Endodermal cell (in vitro differentiated cells): ENCODE data around the gene PLPP4. TPM values are rescaled to one million over a fixed set of nuclear protein-coding genes. Genes with fewer than 3 reads are reported as not detected.

ENCODE experiments used
- DNase-seq: peaks from one replicate; pipeline ENCODE4 v3.0.0-alpha.2; 2017
- H3K27ac ChIP-seq: 2 replicates; pipeline ENCODE4 v1.5.1; 2013; ENCODE audit warnings: mild to moderate bottlenecking, low read depth, low read length, moderate library complexity
- H3K27me3 ChIP-seq: 2 replicates; pipeline ENCODE4 v1.6.1; 2013; ENCODE audit warnings: mild to moderate bottlenecking, low read length, moderate library complexity; ENCODE audit not compliant: insufficient read depth, control insufficient read depth, poor library complexity, severe bottlenecking
- H3K36me3 ChIP-seq: 2 replicates; pipeline ENCODE4 v1.7.0; 2013; ENCODE audit warnings: mild to moderate bottlenecking, low read length, moderate library complexity; ENCODE audit not compliant: control insufficient read depth, insufficient read depth
- H3K4me1 ChIP-seq: one replicate; pipeline ENCODE4 v1.7.0; 2013; ENCODE audit warnings: low read length; ENCODE audit not compliant: control insufficient read depth, insufficient read depth
- H3K4me3 ChIP-seq: 2 replicates; pipeline ENCODE4 v1.5.1; 2013; ENCODE audit warnings: mild to moderate bottlenecking, low read length, moderate library complexity
- H3K9ac ChIP-seq: 2 replicates; pipeline ENCODE4 v1.6.1; 2013; ENCODE audit warnings: mild to moderate bottlenecking, low read length, moderate library complexity; ENCODE audit not compliant: poor library complexity, severe bottlenecking; ENCODE audit errors: extremely low read depth
- H3K9me3 ChIP-seq: 2 replicates; pipeline ENCODE4 v1.6.1; 2013; ENCODE audit warnings: mild to moderate bottlenecking, low read length, moderate library complexity; ENCODE audit not compliant: control insufficient read depth
- H3K27ac Mint-ChIP-seq: 2 replicates; pipeline ENCODE4 v1.8.0; 2020; ENCODE audit warnings: mixed read lengths
- H3K27me3 Mint-ChIP-seq: 2 replicates; pipeline ENCODE4 v1.8.0; 2021; ENCODE audit warnings: mild to moderate bottlenecking, mixed read lengths; ENCODE audit not compliant: insufficient read depth
- H3K36me3 Mint-ChIP-seq: 2 replicates; pipeline ENCODE4 v1.8.0; 2020; ENCODE audit warnings: low read depth, mixed read lengths
- H3K4me1 Mint-ChIP-seq: 2 replicates; pipeline ENCODE4 v1.8.0; 2020; ENCODE audit warnings: mixed read lengths
- H3K4me3 Mint-ChIP-seq: 2 replicates; pipeline ENCODE4 v1.8.0; 2020; ENCODE audit warnings: mild to moderate bottlenecking, moderate library complexity, mixed read lengths
- H3K9me3 Mint-ChIP-seq: 2 replicates; pipeline ENCODE4 v1.8.0; 2020; ENCODE audit warnings: mild to moderate bottlenecking, mixed read lengths
- CTCF ChIP-seq: fragments of 200-600 bp; sonication (generic); conservative IDR thresholded peaks from 2 replicates; pipeline ENCODE4 v1.5.0; 2021; ENCODE audit warnings: antibody characterized with exemption, mild to moderate bottlenecking
- WGBS, 2 experiments: methylation state at CpG; one replicate each; pipeline versions ENCODE4 v1.1.5 to v1.1.7; 2013; ENCODE audit warnings: missing lambda C conversion rate in 2 of 2, mixed read lengths in 1 of 2; ENCODE audit not compliant: insufficient coverage in 1 of 2, insufficient read length in 1 of 2; 5-methylcytosine and 5-hydroxymethylcytosine counted together
- total RNA-seq, 2 donors: library from RNA; stranded (reverse); fragmentation: NEBNext Ultra II Directional in 1 of 2; extraction: Animal tissue kit (Norgen Biotek cat#: 25700) in 1 of 2; gene quantifications; 2 replicates in 1 of 2; 3 replicates in 1 of 2; pipeline ENCODE4 v1.2.1, GENCODE V29; 2021

PLPP4 gene
- total RNA-seq, 2 donors from 2014 or later: 8.7 to 14.4 TPM

GRCh38 chr10:120466006-120466405 lies 9.0 kb downstream of the PLPP4 start:
- Histone ChIP-seq H3K27me3 (no peaks in the 10 kb centered on the region), H3K4me1 (peaks cover 1% of the 10 kb centered on the region), H3K9me3 (no peaks in the 10 kb centered on the region), H3K36me3 (no peaks in the 10 kb centered on the region), H3K27ac (no peak overlapping the region), H3K4me3 (no peak overlapping the region), H3K9ac (no peak overlapping the region)
- no peak for DNase-seq
- WGBS, 2 experiments: 67 to 100% methylated on average over 1 to 2 of the region's 2 CpGs
- H3K9me3 Mint-ChIP-seq: peaks cover 2% of the 10 kb centered on the region
- H3K27ac Mint-ChIP-seq: no peak overlapping the region
- peaks cover 13% of the 10 kb centered on the region for H3K4me1 Mint-ChIP-seq
- H3K27me3 Mint-ChIP-seq: no peaks in the 10 kb centered on the region
- peaks cover 3% of the 10 kb centered on the region for H3K36me3 Mint-ChIP-seq
- TF ChIP-seq CTCF: no peak
- no peak overlapping the region for H3K4me3 Mint-ChIP-seq

GRCh38 chr10:120473593-120473992 lies 16.6 kb downstream of the PLPP4 start:
- H3K9me3 ChIP-seq: peaks cover 5% of the 10 kb centered on the region
- H3K27me3 ChIP-seq: no peaks in the 10 kb centered on the region
- TF ChIP-seq CTCF: no peak
- no peak for DNase-seq
- H3K27ac Mint-ChIP-seq: no peak overlapping the region
- H3K4me3 ChIP-seq: no peak overlapping the region
- H3K4me1 ChIP-seq: no peaks in the 10 kb centered on the region
- no peak overlapping the region for H3K9ac ChIP-seq
- H3K4me1 Mint-ChIP-seq: no peaks in the 10 kb centered on the region
- H3K36me3 ChIP-seq: no peaks in the 10 kb centered on the region
- H3K27me3 Mint-ChIP-seq: no peaks in the 10 kb centered on the region
- no peak overlapping the region for H3K4me3 Mint-ChIP-seq
- H3K27ac ChIP-seq: no peak overlapping the region
- H3K36me3 Mint-ChIP-seq: no peaks in the 10 kb centered on the region
- peaks cover 16% of the 10 kb centered on the region for H3K9me3 Mint-ChIP-seq
- 89% methylated on average over 3 of the region's 4 CpGs; no CpG with 5 or more reads in 1 of the 2 experiments for WGBS, 2 experiments

- Mint-ChIP-seq H3K4me3 (no peak overlapping the region), H3K27me3 (no peaks in the 10 kb centered on the region), H3K36me3 (no peaks in the 10 kb centered on the region), H3K9me3 (peaks cover 16% of the 10 kb centered on the region), H3K27ac (no peak overlapping the region), H3K4me1 (no peaks in the 10 kb centered on the region)
- H3K36me3 ChIP-seq: no peaks in the 10 kb centered on the region
- WGBS, 2 experiments: 94% methylated on average over 1 of the region's 1 CpG; no CpG with 5 or more reads in 1 of the 2 experiments
- H3K9ac ChIP-seq: no peak overlapping the region
- H3K27me3 ChIP-seq: no peaks in the 10 kb centered on the region
- no peak for TF ChIP-seq CTCF
- no peak overlapping the region for H3K27ac ChIP-seq
- DNase-seq: no peak
- no peaks in the 10 kb centered on the region for H3K4me1 ChIP-seq
- peaks cover 5% of the 10 kb centered on the region for H3K9me3 ChIP-seq
- no peak overlapping the region for H3K4me3 ChIP-seq
Measured at GRCh38 chr10:120474956-120475355, 17.9 kb downstream of the PLPP4 start.
